Parathyroid adenoma (tissue), 2 donors: ENCODE measurements around the gene EAF2.

Experiments used
- H2AFZ ChIP-seq: fragments of 300-600 bp; sonication (generic); one replicate; pipeline ENCODE4 v1.7.0; 2017; ENCODE audit warnings: antibody characterized with exemption, mild to moderate bottlenecking
- H3K27ac ChIP-seq: fragments of 300-600 bp; sonication (generic); one replicate; pipeline ENCODE4 v1.7.0; 2017
- H3K27me3 ChIP-seq: fragments of 300-600 bp; sonication (generic); one replicate; pipeline ENCODE4 v1.7.0; 2017; ENCODE audit warnings: low read length; ENCODE audit not compliant: control insufficient read depth, insufficient read depth
- H3K36me3 ChIP-seq: fragments of 300-600 bp; sonication (generic); one replicate; pipeline ENCODE4 v1.7.0; 2017; ENCODE audit warnings: low read length; ENCODE audit not compliant: control insufficient read depth, insufficient read depth
- H3K4me1 ChIP-seq: fragments of 300-600 bp; sonication (generic); one replicate; pipeline ENCODE4 v1.7.0; 2017; ENCODE audit warnings: control low read depth
- H3K4me2 ChIP-seq: fragments of 300-600 bp; sonication (generic); one replicate; pipeline ENCODE4 v1.7.0; 2017; ENCODE audit warnings: low read length
- H3K4me3 ChIP-seq: fragments of 300-600 bp; sonication (generic); one replicate; pipeline ENCODE4 v1.7.0; 2017; ENCODE audit warnings: low read depth, low read length
- H3K79me2 ChIP-seq: fragments of 300-600 bp; sonication (generic); one replicate; pipeline ENCODE4 v1.7.0; 2017; ENCODE audit warnings: control low read depth
- H3K9ac ChIP-seq: fragments of 300-600 bp; sonication (generic); one replicate; pipeline ENCODE4 v1.7.0; 2017; ENCODE audit warnings: mild to moderate bottlenecking
- H3K9me3 ChIP-seq: fragments of 300-600 bp; sonication (generic); one replicate; pipeline ENCODE4 v1.7.0; 2017; ENCODE audit warnings: low read length; ENCODE audit not compliant: control insufficient read depth
- CTCF ChIP-seq: fragments of 300-600 bp; sonication (generic); IDR thresholded peaks from one replicate; pipeline ENCODE4 v1.7.0; 2017; ENCODE audit warnings: antibody characterized with exemption, mild to moderate bottlenecking
- donor health status: primary hyperparathyroidism.

EAF2 gene

GRCh38 chr3:121818578-121818977 is 16.4 kb upstream of the EAF2 start:
- H3K4me2 ChIP-seq = no peak overlapping the region
- no peaks in the 10 kb centered on the region for H3K4me1 ChIP-seq
- H3K27me3 ChIP-seq = no peaks in the 10 kb centered on the region
- H3K9me3 ChIP-seq = no peaks in the 10 kb centered on the region
- no peak for TF ChIP-seq CTCF
- H3K9ac ChIP-seq = no peak overlapping the region
- H3K79me2 ChIP-seq = peaks cover 15% of the 10 kb centered on the region
- no peak overlapping the region for H3K27ac ChIP-seq
- H2AFZ ChIP-seq = no peak overlapping the region
- no peaks in the 10 kb centered on the region for H3K36me3 ChIP-seq
- H3K4me3 ChIP-seq = no peak overlapping the region

GRCh38 chr3:121819236-121819635 is 15.8 kb upstream of the EAF2 start:
- TF ChIP-seq CTCF = no peak
- H3K79me2 ChIP-seq = peaks cover 15% of the 10 kb centered on the region
- no peaks in the 10 kb centered on the region for H3K27me3 ChIP-seq
- H2AFZ ChIP-seq = no peak overlapping the region
- H3K4me1 ChIP-seq = no peaks in the 10 kb centered on the region
- H3K4me2 ChIP-seq = no peak overlapping the region
- no peak overlapping the region for H3K4me3 ChIP-seq
- H3K36me3 ChIP-seq = no peaks in the 10 kb centered on the region
- no peak overlapping the region for H3K9ac ChIP-seq
- H3K27ac ChIP-seq = no peak overlapping the region
- no peaks in the 10 kb centered on the region for H3K9me3 ChIP-seq

GRCh38 chr3:121821421-121822199 is 13.4 kb upstream of the EAF2 start:
- TF ChIP-seq CTCF = no peak
- Histone ChIP-seq H3K9me3 (no peaks in the 10 kb centered on the region), H3K27me3 (no peaks in the 10 kb centered on the region), H3K9ac (no peak overlapping the region), H3K36me3 (no peaks in the 10 kb centered on the region), H3K4me3 (no peak overlapping the region), H2AFZ (no peak overlapping the region), H3K4me2 (no peak overlapping the region), H3K4me1 (no peaks in the 10 kb centered on the region), H3K79me2 (peaks cover 7% of the 10 kb centered on the region), H3K27ac (no peak overlapping the region)

GRCh38 chr3:121822973-121823372 is 12.0 kb upstream of the EAF2 start:
- H3K9ac ChIP-seq = no peak overlapping the region
- peaks cover 7% of the 10 kb centered on the region for H3K79me2 ChIP-seq
- H3K9me3 ChIP-seq = no peaks in the 10 kb centered on the region
- H3K27me3 ChIP-seq = no peaks in the 10 kb centered on the region
- no peak overlapping the region for H3K27ac ChIP-seq
- H3K4me1 ChIP-seq = no peaks in the 10 kb centered on the region
- H2AFZ ChIP-seq = no peak overlapping the region
- TF ChIP-seq CTCF = no peak
- H3K4me3 ChIP-seq = no peak overlapping the region
- no peak overlapping the region for H3K4me2 ChIP-seq
- no peaks in the 10 kb centered on the region for H3K36me3 ChIP-seq

- no peaks in the 10 kb centered on the region for H3K79me2 ChIP-seq
- no peaks in the 10 kb centered on the region for H3K4me1 ChIP-seq
- H3K9me3 ChIP-seq = no peaks in the 10 kb centered on the region
- H3K9ac ChIP-seq = peak overlapping the region; percentile 57
- H3K4me3 ChIP-seq = peak overlapping the region; percentile 90
- TF ChIP-seq CTCF = no peak
- peak overlapping the region; percentile 98 for H2AFZ ChIP-seq
- no peaks in the 10 kb centered on the region for H3K36me3 ChIP-seq
- peak overlapping the region; percentile 88 for H3K4me2 ChIP-seq
- H3K27ac ChIP-seq = peak overlapping the region; percentile 66
- H3K27me3 ChIP-seq = no peaks in the 10 kb centered on the region
These were observed 795 bp upstream of the EAF2 start for GRCh38 chr3:121834157-121834670.
